ENCODE data around the gene SGMS1. TPM values are rescaled to one million over a fixed set of nuclear protein-coding genes. Genes with fewer than 3 reads are reported as not detected.

SGMS1 gene
- polyA plus RNA-seq, 1 donor from 2014 or later: 8.0 TPM

DNA sequence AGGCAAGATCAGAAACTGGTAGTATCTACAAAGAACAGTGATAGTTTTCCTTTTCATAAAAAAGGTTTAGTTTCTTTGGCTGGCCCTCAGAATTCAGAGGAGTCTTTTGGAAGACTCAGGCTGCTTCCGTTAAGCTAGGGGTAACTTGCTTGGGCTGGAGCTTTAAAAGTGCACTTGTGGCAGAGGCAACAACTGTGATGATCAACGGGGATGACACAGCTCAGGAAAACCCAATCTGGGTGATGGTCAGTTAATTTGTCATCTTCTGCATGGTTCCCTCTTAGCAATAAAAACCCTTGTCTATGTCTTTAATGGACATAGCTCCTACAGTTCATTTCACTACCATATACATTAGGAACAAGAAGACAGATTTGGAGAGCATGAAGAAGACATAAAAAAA lies 46.7 kb downstream of the SGMS1 start:
- no peak overlapping the region for H3K4me3 ChIP-seq (ENCODE audit: low read length)
- H3K27me3 ChIP-seq (ENCODE audit: insufficient read depth, low read depth, low read length): no peaks in the 10 kb centered on the region
- H3K79me2 ChIP-seq (replicated peaks; ENCODE audit: insufficient read depth, low read length): no peaks in the 10 kb centered on the region
- no peaks in the 10 kb centered on the region for H4K20me1 ChIP-seq (ENCODE audit: insufficient read depth)
- H3K27ac ChIP-seq (ENCODE audit: low read length): no peak overlapping the region
- no peak overlapping the region for H3K4me2 ChIP-seq (ENCODE audit: low read length)
- no peaks in the 10 kb centered on the region for H3K9me3 ChIP-seq (ENCODE audit: low read length)
- no peak overlapping the region for H3K9ac ChIP-seq (ENCODE audit: low read length)
- TF ChIP-seq TAF1 (IDR thresholded peaks at IDR 0.05; ENCODE audit: low read depth) (no peak), SMC3 (conservative IDR thresholded peaks at IDR 0.05; ENCODE audit: poor library complexity) (no peak), EZH2 (IDR thresholded peaks at IDR 0.05; ENCODE audit: borderline replicate concordance, insufficient read depth, low read length, poor library complexity, severe bottlenecking) (no peak), CTCF (IDR thresholded peaks at IDR 0.05; ENCODE audit: poor library complexity, severe bottlenecking) (no peak), RAD21 (conservative IDR thresholded peaks at IDR 0.05) (no peak), POLR2AphosphoS5 (IDR thresholded peaks at IDR 0.05) (no peak), REST (IDR thresholded peaks at IDR 0.05; ENCODE audit: borderline replicate concordance) (no peak), MXI1 (conservative IDR thresholded peaks at IDR 0.05; ENCODE audit: poor library complexity, severe bottlenecking) (no peak), EP300 (conservative IDR thresholded peaks at IDR 0.05; ENCODE audit: poor library complexity, severe bottlenecking) (no peak)
- no peaks in the 10 kb centered on the region for H3K9me2 ChIP-seq (ENCODE audit: insufficient read depth, low read length)
- H2AFZ ChIP-seq (ENCODE audit: low read depth, low read length): no peak overlapping the region
- H3F3A ChIP-seq (ENCODE audit: insufficient read depth, low read length, poor library complexity, severe bottlenecking): no peaks in the 10 kb centered on the region
- H3K36me3 ChIP-seq (ENCODE audit: insufficient read depth, low read length): no peaks in the 10 kb centered on the region

DNA sequence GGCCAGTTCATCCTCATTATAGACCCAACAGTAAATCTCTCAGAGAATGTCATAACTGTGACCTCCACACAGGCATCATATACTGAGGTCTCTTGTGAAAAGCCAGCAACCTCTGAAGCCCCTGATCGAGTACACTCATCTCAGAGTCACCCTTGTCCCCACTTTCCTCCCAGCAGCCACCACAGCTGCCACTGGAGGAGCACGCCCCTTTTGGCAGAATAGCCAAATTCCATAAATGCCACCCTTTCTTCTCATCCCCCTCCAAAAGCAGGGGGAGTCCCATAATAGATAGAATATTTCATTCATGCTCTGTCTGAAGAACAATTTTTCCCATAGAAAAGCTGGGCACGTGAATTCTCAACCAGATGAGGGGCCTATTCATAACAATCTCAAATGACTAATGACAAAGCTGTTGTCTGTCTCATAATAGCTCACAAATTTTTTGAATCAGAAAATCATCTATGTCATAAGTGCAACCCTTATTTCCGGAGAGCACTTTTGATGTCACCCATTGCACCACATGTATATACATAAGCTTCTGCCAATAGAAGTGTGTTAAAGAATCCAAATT lies 47.4 kb downstream of the SGMS1 start:
- Histone ChIP-seq H3K4me2 (ENCODE audit: low read length) (no peak overlapping the region), H3K36me3 (ENCODE audit: insufficient read depth, low read length) (no peaks in the 10 kb centered on the region), H3K9me2 (ENCODE audit: insufficient read depth, low read length) (no peaks in the 10 kb centered on the region), H3F3A (ENCODE audit: insufficient read depth, low read length, poor library complexity, severe bottlenecking) (no peaks in the 10 kb centered on the region), H3K9ac (ENCODE audit: low read length) (no peak overlapping the region), H3K27ac (ENCODE audit: low read length) (no peak overlapping the region), H4K20me1 (ENCODE audit: insufficient read depth) (no peaks in the 10 kb centered on the region), H3K9me3 (ENCODE audit: low read length) (no peaks in the 10 kb centered on the region), H3K4me3 (ENCODE audit: low read length) (no peak overlapping the region), H3K79me2 (replicated peaks; ENCODE audit: insufficient read depth, low read length) (no peaks in the 10 kb centered on the region), H2AFZ (ENCODE audit: low read depth, low read length) (no peak overlapping the region), H3K27me3 (ENCODE audit: insufficient read depth, low read depth, low read length) (no peaks in the 10 kb centered on the region)
- TF ChIP-seq MXI1 (conservative IDR thresholded peaks at IDR 0.05; ENCODE audit: poor library complexity, severe bottlenecking) (no peak), POLR2AphosphoS5 (IDR thresholded peaks at IDR 0.05) (no peak), RAD21 (conservative IDR thresholded peaks at IDR 0.05) (no peak), REST (IDR thresholded peaks at IDR 0.05; ENCODE audit: borderline replicate concordance) (no peak), EZH2 (IDR thresholded peaks at IDR 0.05; ENCODE audit: borderline replicate concordance, insufficient read depth, low read length, poor library complexity, severe bottlenecking) (no peak), TAF1 (IDR thresholded peaks at IDR 0.05; ENCODE audit: low read depth) (no peak), SMC3 (conservative IDR thresholded peaks at IDR 0.05; ENCODE audit: poor library complexity) (no peak), EP300 (conservative IDR thresholded peaks at IDR 0.05; ENCODE audit: poor library complexity, severe bottlenecking) (no peak), CTCF (IDR thresholded peaks at IDR 0.05; ENCODE audit: poor library complexity, severe bottlenecking) (no peak)

Measured in neural cell (in vitro differentiated cells).